ENCODE data around the gene TSGA10IP. TPM values are rescaled to one million over a fixed set of nuclear protein-coding genes. Genes with fewer than 3 reads are reported as not detected.

TSGA10IP gene
- total RNA-seq, 1 experiment from 2014 or later, result not detected

- BruUV-seq (replicated peaks), result no TSS peak
- Histone ChIP-seq H2AFZ (ENCODE audit: low read depth, low read length, poor library complexity, severe bottlenecking) (no peak overlapping the region), H3K9me2 (ENCODE audit: insufficient read depth) (no peaks in the 10 kb centered on the region), H3K9me3 (ENCODE audit: control insufficient read depth in 1 of 2, insufficient read depth in 1 of 2, low read depth in 1 of 2, low read length in 2 of 2) (no peaks in the 10 kb centered on the region), H4K20me1 (ENCODE audit: insufficient read depth) (no peaks in the 10 kb centered on the region), H3K27ac (ENCODE audit: low read depth, low read length) (no peak overlapping the region), H3K27me3 (ENCODE audit: insufficient read depth, low read length) (no peaks in the 10 kb centered on the region), H3K79me2 (ENCODE audit: insufficient read depth, low read length) (no peaks in the 10 kb centered on the region), H3K4me1 (ENCODE audit: control insufficient read depth in 1 of 2, insufficient read depth in 2 of 2, low read length in 2 of 2) (no peaks in the 10 kb centered on the region), H3K4me3 (replicated peaks in 1 of 2; ENCODE audit: low read depth in 1 of 2, low read length in 2 of 2) (no peak overlapping the region), H3K9ac (ENCODE audit: low read length) (no peak overlapping the region), H3K36me3 (ENCODE audit: control insufficient read depth in 1 of 2, insufficient read depth in 2 of 2, low read length in 2 of 2) (peaks cover 0 to 4% of the 10 kb centered on the region in 2 experiments; a peak in 1 of 4 replicates), H3K4me2 (ENCODE audit: low read length) (no peak overlapping the region)
- ChIA-PET CTCF (no interaction called here), POLR2A (no interaction called here), RAD21 (ENCODE audit: low non-redundant PET in 1 of 2, low total read pairs in 2 of 2, uncharacterized antibody in 2 of 2, unreplicated experiment in 2 of 2) (no interaction called here)
- intact Hi-C loops (cut with micrococcal nuclease), result no loop called here
- peak; percentile 17; the same call in 1 of the 2 replicates for ATAC-seq
- TF ChIP-seq ZNF274 (IDR thresholded peaks at IDR 0.05; ENCODE audit: low read depth, low read length) (no peak), SIN3A (IDR thresholded peaks at IDR 0.05; ENCODE audit: low read depth) (no peak), POLR2AphosphoS5 (IDR thresholded peaks at IDR 0.05; ENCODE audit: low read depth, low read length) (no peak), CBX3 (IDR thresholded peaks at IDR 0.05; ENCODE audit: low read depth) (no peak), SP1 (IDR thresholded peaks at IDR 0.05; ENCODE audit: low read depth) (no peak), EGR1 (IDR thresholded peaks at IDR 0.05; ENCODE audit: low read depth) (no peak), ZFX (IDR thresholded peaks at IDR 0.05) (no peak), ELF1 (IDR thresholded peaks at IDR 0.05; ENCODE audit: borderline replicate concordance, low read depth) (no peak), EZH2phosphoT487 (IDR thresholded peaks at IDR 0.05; ENCODE audit: borderline replicate concordance) (no peak), FOSL1 (IDR thresholded peaks at IDR 0.05; ENCODE audit: low read depth) (no peak), YY1 (IDR thresholded peaks at IDR 0.05; ENCODE audit: extremely low read depth, insufficient replicate concordance, low read depth, low read length) (no peak), TCF7L2 (IDR thresholded peaks at IDR 0.05; ENCODE audit: borderline replicate concordance, extremely low read depth, insufficient read depth, insufficient read length) (no peak), POLR2A (IDR thresholded peaks at IDR 0.05; ENCODE audit: borderline replicate concordance, extremely low read depth, insufficient read depth, insufficient read length) (no peak), CEBPB (IDR thresholded peaks at IDR 0.05; ENCODE audit: low read depth) (no peak), SRF (IDR thresholded peaks at IDR 0.05; ENCODE audit: low read depth) (no peak), JUND (IDR thresholded peaks at IDR 0.05) (no peak)
- TF ChIP-seq, protein P1, sequence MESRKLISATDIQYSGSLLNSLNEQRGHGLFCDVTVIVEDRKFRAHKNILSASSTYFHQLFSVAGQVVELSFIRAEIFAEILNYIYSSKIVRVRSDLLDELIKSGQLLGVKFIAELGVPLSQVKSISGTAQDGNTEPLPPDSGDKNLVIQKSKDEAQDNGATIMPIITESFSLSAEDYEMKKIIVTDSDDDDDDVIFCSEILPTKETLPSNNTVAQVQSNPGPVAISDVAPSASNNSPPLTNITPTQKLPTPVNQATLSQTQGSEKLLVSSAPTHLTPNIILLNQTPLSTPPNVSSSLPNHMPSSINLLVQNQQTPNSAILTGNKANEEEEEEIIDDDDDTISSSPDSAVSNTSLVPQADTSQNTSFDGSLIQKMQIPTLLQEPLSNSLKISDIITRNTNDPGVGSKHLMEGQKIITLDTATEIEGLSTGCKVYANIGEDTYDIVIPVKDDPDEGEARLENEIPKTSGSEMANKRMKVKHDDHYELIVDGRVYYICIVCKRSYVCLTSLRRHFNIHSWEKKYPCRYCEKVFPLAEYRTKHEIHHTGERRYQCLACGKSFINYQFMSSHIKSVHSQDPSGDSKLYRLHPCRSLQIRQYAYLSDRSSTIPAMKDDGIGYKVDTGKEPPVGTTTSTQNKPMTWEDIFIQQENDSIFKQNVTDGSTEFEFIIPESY (IDR thresholded peaks at IDR 0.05; ENCODE audit: extremely low read depth, insufficient replicate concordance, low read length), result no peak
- TF ChIP-seq, protein P2, sequence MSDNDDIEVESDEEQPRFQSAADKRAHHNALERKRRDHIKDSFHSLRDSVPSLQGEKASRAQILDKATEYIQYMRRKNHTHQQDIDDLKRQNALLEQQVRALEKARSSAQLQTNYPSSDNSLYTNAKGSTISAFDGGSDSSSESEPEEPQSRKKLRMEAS (IDR thresholded peaks at IDR 0.05), result no peak
- TF ChIP-seq, protein P3, sequence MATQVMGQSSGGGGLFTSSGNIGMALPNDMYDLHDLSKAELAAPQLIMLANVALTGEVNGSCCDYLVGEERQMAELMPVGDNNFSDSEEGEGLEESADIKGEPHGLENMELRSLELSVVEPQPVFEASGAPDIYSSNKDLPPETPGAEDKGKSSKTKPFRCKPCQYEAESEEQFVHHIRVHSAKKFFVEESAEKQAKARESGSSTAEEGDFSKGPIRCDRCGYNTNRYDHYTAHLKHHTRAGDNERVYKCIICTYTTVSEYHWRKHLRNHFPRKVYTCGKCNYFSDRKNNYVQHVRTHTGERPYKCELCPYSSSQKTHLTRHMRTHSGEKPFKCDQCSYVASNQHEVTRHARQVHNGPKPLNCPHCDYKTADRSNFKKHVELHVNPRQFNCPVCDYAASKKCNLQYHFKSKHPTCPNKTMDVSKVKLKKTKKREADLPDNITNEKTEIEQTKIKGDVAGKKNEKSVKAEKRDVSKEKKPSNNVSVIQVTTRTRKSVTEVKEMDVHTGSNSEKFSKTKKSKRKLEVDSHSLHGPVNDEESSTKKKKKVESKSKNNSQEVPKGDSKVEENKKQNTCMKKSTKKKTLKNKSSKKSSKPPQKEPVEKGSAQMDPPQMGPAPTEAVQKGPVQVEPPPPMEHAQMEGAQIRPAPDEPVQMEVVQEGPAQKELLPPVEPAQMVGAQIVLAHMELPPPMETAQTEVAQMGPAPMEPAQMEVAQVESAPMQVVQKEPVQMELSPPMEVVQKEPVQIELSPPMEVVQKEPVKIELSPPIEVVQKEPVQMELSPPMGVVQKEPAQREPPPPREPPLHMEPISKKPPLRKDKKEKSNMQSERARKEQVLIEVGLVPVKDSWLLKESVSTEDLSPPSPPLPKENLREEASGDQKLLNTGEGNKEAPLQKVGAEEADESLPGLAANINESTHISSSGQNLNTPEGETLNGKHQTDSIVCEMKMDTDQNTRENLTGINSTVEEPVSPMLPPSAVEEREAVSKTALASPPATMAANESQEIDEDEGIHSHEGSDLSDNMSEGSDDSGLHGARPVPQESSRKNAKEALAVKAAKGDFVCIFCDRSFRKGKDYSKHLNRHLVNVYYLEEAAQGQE (IDR thresholded peaks at IDR 0.05; ENCODE audit: low read depth), result no peak
- TF ChIP-seq, protein P4, sequence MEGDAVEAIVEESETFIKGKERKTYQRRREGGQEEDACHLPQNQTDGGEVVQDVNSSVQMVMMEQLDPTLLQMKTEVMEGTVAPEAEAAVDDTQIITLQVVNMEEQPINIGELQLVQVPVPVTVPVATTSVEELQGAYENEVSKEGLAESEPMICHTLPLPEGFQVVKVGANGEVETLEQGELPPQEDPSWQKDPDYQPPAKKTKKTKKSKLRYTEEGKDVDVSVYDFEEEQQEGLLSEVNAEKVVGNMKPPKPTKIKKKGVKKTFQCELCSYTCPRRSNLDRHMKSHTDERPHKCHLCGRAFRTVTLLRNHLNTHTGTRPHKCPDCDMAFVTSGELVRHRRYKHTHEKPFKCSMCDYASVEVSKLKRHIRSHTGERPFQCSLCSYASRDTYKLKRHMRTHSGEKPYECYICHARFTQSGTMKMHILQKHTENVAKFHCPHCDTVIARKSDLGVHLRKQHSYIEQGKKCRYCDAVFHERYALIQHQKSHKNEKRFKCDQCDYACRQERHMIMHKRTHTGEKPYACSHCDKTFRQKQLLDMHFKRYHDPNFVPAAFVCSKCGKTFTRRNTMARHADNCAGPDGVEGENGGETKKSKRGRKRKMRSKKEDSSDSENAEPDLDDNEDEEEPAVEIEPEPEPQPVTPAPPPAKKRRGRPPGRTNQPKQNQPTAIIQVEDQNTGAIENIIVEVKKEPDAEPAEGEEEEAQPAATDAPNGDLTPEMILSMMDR (IDR thresholded peaks at IDR 0.05 in 2 of 3, conservative IDR thresholded peaks at IDR 0.05 in 1 of 3; ENCODE audit: borderline replicate concordance in 1 of 3, insufficient read depth in 1 of 3, low read depth in 2 of 3, low read length in 2 of 3), result no peak
- DNase-seq (ENCODE audit: low read depth, low spot score), result no peak
Observed at GRCh38 chr11:65981101-65981740, 35.9 kb downstream of the TSGA10IP start.
